ENCODE data around the gene FAM174C.
"Not testable (repeated sequence)": the region's sequence is repeated elsewhere in the genome, so short reads cannot be mapped to it uniquely, and the experiment has no call there.

Gene FAM174C

DNA sequence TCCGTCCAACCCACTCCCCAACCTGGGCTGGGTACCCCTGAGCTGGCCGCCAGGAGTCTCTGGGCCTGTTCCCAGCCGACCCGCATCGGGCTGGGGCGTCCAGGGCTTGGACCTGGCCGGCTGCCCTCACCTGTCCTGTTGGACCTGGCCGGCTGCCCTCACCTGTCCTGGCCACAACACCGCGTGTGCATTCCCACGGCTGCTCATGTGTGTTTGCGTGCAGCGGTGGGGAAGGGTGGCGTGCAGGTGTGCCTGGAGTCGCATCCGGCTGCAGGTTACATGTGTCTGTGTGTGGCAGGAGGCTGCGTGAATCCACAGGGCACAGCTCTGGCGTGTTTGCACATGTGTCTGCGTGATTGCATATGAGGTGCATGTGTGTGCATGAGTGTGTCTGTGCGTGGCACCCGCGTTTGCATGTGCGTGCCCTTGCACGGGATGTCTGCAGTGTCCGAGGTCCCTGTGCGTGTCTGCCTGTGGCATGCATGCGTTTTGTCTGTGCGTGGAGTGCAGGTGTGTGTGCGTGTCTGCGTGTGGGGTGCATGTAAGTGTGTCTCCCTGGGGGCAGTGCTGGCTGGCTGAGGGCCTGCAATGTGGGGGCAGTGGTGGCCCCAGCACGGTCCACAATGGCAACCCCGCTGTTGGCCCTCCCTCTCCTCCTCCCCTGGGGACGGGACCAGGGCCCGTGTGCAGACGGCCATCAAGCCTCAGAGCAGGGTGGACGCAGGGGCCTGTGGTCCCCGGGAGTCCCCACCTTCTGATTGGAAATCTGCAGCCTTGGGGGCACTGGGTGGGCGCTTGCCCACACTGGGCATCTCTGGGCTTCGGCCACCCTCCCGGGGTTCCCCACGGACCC lies 13.7 kb downstream of the FAM174C start:
- DNase-seq, result no peak

GRCh38 chr19:1289686-1290025 lies 14.3 kb downstream of the FAM174C start:
- no peak for DNase-seq

DNA sequence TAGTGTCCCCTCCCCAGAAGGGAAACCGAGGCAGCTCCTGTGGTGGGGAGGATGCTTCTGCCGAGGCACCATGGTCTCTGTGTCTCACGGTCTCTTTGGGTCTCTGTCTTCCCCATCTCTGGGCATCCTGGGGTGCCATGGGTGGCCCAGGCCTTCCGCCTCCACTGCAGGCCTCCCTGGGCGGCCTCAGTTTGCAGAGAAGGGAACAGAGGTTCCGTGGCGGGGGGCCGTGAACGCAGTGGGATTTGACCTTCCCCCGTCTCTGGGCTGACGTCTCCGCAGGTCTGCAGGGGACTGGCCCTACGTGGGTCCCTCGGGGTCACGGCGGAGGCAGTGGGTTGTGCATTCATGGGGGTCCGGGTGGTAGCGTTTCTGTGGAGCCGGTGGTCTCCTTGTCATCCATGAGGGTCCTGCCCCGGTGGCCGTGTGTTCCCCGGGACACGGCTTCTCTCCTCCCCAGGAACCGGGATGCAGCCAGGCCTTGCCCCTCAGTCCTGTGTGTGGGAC lies 14.9 kb downstream of the FAM174C start:
- no peak for DNase-seq

DNA sequence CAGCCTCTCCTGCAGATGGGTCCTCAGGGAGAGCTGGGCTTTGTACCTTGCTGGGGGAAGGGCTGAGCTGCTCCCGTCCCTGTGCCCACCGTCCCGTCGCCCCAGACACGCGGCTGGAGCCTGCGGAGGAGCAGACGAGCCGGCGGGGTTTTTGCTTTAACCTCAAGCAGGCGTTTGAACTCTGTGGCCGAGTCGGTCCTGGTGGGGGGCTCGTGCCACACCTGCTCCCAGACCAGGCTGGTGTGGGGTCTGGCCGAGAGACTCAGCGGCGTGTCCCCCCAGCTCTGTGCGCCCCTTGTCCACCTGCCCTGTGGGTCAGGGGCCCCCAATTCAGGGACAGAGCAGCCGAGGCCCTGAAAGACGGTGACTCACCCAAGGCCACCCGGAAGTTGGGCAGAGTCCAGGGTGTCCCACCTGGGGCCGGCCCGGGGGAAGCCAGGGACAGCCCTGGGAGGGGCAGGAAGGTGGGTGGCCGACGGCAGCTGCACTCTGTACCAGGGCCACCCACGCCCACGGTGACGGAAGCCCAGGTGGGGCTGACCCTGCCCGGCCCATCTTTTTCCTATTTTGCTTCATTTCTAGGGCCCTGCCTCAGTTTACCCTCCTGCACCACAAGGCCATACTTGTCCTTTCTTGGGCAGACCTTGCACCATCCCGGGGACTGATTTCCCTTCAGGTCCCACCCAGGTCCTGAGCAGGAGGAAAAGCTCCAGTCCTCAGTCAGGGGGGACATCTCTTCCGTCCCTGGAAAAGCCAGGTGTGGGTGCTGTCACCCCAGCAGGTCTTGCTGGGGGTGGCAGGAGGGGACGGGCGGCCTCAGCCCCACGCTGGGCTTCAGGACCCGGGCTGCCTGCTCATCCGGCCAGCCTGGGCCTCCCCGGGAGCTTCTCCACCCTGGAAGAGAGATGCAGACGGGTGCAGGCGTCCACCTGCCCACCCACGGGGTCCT lies 15.6 kb downstream of the FAM174C start:
- DNase-seq, result no peak

- DNase-seq, result no peak
Observed at GRCh38 chr19:1291761-1292418, 16.6 kb downstream of the FAM174C start.

- no peak for DNase-seq
Observed at GRCh38 chr19:1292419-1293151, 17.3 kb downstream of the FAM174C start.

- no peak for DNase-seq
Observed at GRCh38 chr19:1293782-1294604, 18.7 kb downstream of the FAM174C start.

DNA sequence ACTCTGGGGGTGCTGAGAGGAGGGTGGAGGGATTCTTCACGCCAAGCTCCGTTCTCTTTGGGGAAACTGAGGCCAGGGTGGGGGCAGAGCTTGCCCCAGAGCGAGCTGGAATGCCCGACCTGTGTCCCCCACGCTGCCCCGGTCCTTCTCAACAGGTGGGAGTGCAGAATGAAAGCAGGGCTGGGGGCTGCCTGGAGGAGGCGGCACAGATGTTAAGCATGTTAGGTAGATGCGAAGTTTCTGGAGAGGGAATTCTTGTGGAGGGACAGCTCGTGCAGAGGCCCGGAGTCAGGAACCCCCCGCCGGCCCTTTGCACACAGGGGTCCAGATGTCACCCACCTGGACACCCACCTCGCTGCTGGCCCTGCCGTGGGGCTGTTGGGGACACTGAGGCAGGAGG lies 19.4 kb downstream of the FAM174C start:
- no peak for DNase-seq

DNA sequence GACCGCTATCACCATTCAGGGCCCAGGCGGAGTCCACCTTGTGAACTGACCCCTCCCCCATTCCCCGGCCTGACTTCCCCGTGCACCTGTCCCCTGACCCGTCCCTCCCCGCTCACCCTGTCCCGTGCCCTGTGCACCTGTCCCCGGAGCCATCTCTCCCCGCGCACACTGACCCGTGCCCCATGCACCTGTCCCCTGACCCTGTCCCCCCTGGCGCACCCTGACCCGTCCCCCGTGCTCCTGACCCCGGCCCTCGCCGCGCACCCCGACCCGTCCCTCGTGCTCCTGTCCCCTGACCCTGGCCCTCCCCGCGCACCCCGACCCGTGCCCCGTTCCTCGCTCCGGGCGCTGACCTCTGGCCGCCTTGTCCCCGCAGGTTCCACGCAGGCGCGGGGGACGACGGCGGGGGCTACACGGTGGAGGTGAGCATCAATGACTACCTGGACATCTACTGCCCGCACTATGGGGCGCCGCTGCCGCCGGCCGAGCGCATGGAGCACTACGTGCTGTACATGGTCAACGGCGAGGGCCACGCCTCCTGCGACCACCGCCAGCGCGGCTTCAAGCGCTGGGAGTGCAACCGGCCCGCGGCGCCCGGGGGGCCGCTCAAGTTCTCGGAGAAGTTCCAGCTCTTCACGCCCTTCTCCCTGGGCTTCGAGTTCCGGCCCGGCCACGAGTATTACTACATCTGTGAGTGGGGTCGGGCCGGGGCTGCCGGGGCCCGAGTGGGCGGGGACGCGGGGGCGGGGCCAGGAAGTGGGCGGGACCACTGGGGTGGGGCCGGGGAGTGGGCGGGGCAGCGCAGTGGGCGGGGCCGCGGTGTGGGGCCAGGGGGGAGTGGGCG lies 20.1 kb downstream of the FAM174C start:
- DNase-seq, result peak; percentile 48

DNA sequence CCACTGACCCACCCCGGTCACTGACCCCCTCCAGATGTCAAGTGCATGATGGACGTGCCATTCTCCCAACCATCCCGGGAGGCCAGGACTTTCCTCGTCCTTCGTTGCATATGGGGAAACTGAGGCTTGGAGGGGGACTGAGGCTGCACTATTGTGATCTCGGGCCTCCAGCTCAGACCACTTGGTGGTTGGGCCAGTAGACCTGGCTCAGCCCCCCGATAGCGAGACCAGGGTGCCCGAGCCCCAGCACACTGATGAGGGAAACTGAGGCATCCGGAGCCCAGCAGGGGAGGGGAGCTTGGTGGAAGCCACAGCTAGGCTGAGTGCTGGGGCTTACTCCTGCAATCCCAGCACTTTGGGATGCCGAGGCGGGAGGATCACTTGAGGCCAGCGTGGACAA lies 20.7 kb downstream of the FAM174C start:
- DNase-seq, result no peak

GRCh38 chr19:1296575-1297271 lies 21.4 kb downstream of the FAM174C start:
- DNase-seq, result no peak

DNA sequence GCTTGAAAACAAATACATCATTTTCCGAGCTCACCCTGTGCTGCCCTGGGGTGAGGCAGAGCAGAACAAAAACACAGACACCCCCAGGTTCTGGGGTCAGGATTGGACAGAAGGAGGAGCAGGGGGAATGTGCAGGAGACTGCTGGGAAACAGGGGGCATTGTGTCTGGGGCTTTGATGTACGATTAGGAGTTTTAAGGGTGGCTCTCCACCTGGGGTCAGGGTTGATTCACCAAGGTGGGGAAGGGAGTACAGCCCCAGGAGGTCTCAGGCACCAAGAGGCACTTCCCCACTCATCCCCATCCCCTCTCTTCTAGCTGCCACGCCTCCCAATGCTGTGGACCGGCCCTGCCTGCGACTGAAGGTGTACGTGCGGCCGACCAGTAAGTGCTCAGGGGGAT lies 22.9 kb downstream of the FAM174C start:
- no peak for DNase-seq

GRCh38 chr19:1299801-1300200 lies 24.5 kb downstream of the FAM174C start:
- DNase-seq, result no peak

DNA sequence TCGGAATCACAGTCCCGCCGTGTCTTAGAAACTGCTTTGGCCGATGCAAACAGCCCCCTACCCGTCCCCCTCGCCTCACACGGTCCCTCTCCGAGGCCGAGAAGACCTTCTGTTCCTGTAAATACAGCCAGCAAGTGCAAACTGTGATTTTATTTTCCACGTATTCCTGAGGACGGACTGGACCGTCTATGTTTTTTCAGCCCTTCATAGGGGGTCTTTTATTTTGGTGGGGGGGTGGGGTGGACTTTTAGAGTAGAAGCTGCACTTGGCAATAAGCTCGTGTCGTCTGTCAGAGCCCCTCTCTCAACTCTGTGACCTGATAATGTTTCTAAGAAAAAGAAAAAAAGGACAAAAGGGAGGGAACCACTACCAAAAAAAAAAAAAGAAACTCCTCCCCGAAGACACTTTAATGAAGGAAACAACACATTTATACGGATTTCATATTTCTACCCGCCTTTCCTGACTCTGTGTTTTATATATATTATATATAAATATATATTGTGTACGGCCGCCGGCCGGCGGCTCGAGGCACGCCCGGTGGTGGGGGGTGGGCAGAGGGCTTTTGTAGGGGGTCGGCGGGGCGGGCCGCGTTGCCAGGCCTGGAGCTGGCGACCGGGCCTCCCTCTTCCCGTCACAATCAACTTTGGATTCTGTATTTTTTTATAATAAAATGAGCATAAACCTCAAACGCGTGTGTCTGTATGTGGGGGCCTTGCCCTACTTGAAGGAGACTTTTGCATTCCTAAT lies 25.6 kb downstream of the FAM174C start:
- no peak for DNase-seq

GRCh38 chr19:1302533-1303239 lies 27.4 kb downstream of the FAM174C start:
- no peak for DNase-seq

GRCh38 chr19:1304197-1304924 lies 29.0 kb downstream of the FAM174C start:
- no peak for DNase-seq

DNA sequence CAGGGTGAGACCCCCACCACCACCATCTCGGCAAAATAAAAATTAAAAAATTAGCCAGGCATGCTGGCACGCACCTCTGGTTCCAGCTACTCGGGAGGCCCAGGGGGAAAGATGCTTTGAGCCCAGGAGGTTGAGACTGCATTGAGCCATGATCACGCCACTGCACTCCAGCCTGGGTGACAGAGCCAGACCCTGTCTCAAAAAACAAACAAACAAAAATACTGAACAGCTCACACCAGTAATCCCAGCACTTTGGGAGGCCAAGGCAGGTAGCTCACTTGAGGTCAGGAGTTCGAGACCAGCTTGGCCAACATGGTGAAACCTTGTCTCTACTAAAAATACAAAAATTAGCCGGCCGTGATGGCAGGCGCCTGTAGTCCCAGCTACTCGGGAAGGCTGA lies 30.0 kb downstream of the FAM174C start:
- DNase-seq, result not testable (repeated sequence)

DNA sequence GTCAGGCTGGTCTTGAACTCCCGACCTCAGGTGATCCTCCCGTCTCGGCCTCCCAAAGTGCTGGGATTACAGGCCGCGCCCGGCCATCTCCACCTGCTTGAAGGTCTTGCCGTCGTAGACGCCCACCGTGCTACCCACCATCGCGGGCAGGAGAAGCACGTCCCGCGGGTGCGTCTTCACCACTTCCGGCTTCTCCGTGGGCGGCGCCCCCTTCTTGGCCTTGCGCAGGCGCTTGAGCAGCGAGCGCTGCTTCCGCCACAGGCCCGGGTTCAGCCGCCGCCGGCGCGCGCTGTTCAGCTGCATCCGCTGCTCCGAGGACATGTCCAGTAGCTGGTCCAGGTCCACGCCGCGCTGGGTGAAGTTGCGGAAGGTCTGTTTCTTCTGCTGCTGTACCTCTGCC lies 32.0 kb downstream of the FAM174C start:
- no peak for DNase-seq
